Measurements from ENCODE around the gene RIMBP2. TPM values are rescaled to one million over a fixed set of nuclear protein-coding genes. Genes with fewer than 3 reads are reported as not detected.
A peak's percentile ranks its signal among the peaks of the same experiment; 100 is the strongest.

The RIMBP2 gene
- total RNA-seq (1 to 10 TPM in 1 of 2 donors, under 1 TPM in 1; 0.39 to 1.0 TPM), polyA plus RNA-seq (not detected)
- long read RNA-seq, donor 1, partial matches to known transcripts, result 0 of 1 reads
- long read RNA-seq, donor 1, other reads (novel, unspliced or antisense), result 1 of 1 reads
- long read RNA-seq, donor 2, result 0 reads

- ATAC-seq (ENCODE audit: low FRiP score), result no peak
- Histone ChIP-seq H3K4me1 (ENCODE audit: control insufficient read depth in 1 of 2, insufficient read depth in 2 of 2, low read length in 2 of 2) (no peaks in the 10 kb centered on the region), H3K9me3 (ENCODE audit: control insufficient read depth, low read length) (peaks cover 3% of the 10 kb centered on the region), H3K27me3 (ENCODE audit: control insufficient read depth in 1 of 2, insufficient read depth in 2 of 2, low read length in 1 of 2) (no peaks in the 10 kb centered on the region), H3K27ac (ENCODE audit: low read depth in 1 of 2, low read length in 2 of 2) (no peak within 1 kb of the TSS), H3K36me3 (ENCODE audit: control insufficient read depth in 1 of 2, insufficient read depth in 2 of 2, low read length in 1 of 2) (no peaks in the 10 kb centered on the region), H3K4me3 (ENCODE audit: low read length in 2 of 2) (peak within 1 kb of the TSS in 1 of 2 donors; percentile 28)
- intact Hi-C loops (cut with DNase I), result no loop called here
- WGBS, 2 donors, result 1% methylated on average over 35 of the region's 35 CpGs
- DNase-seq, result no peak
Measured at GRCh38 chr12:130715998-130716968, at the start of gene RIMBP2. Gene RIMBP2, minus strand, starts transcription at chr12:130716299. Its CDS starts 237,286 bp downstream, at chr12:130479013.

- intact Hi-C loops (cut with DNase I), result no loop called here
- H3K9me3 ChIP-seq (ENCODE audit: control insufficient read depth, low read length), result no peaks in the 10 kb centered on the region
- no peaks in the 10 kb centered on the region for H3K36me3 ChIP-seq (ENCODE audit: control insufficient read depth in 1 of 2, insufficient read depth in 2 of 2, low read length in 1 of 2)
- no peak overlapping the region for H3K27ac ChIP-seq (ENCODE audit: low read depth in 1 of 2, low read length in 2 of 2)
- DNase-seq (no peak), ATAC-seq (ENCODE audit: low FRiP score) (no peak)
- no peak overlapping the region for H3K4me3 ChIP-seq (ENCODE audit: low read length in 2 of 2)
- no peaks in the 10 kb centered on the region for H3K27me3 ChIP-seq (ENCODE audit: control insufficient read depth in 1 of 2, insufficient read depth in 2 of 2, low read length in 1 of 2)
- no peaks in the 10 kb centered on the region for H3K4me1 ChIP-seq (ENCODE audit: control insufficient read depth in 1 of 2, insufficient read depth in 2 of 2, low read length in 2 of 2)
- WGBS, 2 donors, result 92 to 95% methylated on average over 8 of the region's 8 CpGs
Measured at GRCh38 chr12:130765186-130765659, 49.1 kb upstream of the RIMBP2 start.

- no peaks in the 10 kb centered on the region for H3K4me1 ChIP-seq (ENCODE audit: control insufficient read depth in 1 of 2, insufficient read depth in 2 of 2, low read length in 2 of 2)
- intact Hi-C loops (cut with DNase I), result loop anchor here in 1 of 2 donors (5.0 kb wide), 1 partner anchor 53 kb away; no protein-coding TSS in a partner anchor
- no peak for ATAC-seq (ENCODE audit: low FRiP score)
- H3K27ac ChIP-seq (ENCODE audit: low read depth in 1 of 2, low read length in 2 of 2), result no peak overlapping the region
- no peaks in the 10 kb centered on the region for H3K36me3 ChIP-seq (ENCODE audit: control insufficient read depth in 1 of 2, insufficient read depth in 2 of 2, low read length in 1 of 2)
- DNase-seq, result no peak
- H3K4me3 ChIP-seq (ENCODE audit: low read length in 2 of 2), result no peak overlapping the region
- no peaks in the 10 kb centered on the region for H3K9me3 ChIP-seq (ENCODE audit: control insufficient read depth, low read length)
- no peaks in the 10 kb centered on the region for H3K27me3 ChIP-seq (ENCODE audit: control insufficient read depth in 1 of 2, insufficient read depth in 2 of 2, low read length in 1 of 2)
- WGBS, 2 donors, result 87 to 95% methylated on average over 14 of the region's 14 CpGs
Measured at GRCh38 chr12:130764475-130765185, 48.5 kb upstream of the RIMBP2 start.

- H3K36me3 ChIP-seq (ENCODE audit: control insufficient read depth in 1 of 2, insufficient read depth in 2 of 2, low read length in 1 of 2), result no peaks in the 10 kb centered on the region
- H3K9me3 ChIP-seq (ENCODE audit: control insufficient read depth, low read length), result no peaks in the 10 kb centered on the region
- intact Hi-C loops (cut with DNase I), result loop anchor here in 1 of 2 donors (5.0 kb wide), 1 partner anchor 53 kb away; no protein-coding TSS in a partner anchor
- 96 to 98% methylated on average over 4 of the region's 4 CpGs for WGBS, 2 donors
- ATAC-seq (ENCODE audit: low FRiP score) (no peak), DNase-seq (no peak)
- no peaks in the 10 kb centered on the region for H3K4me1 ChIP-seq (ENCODE audit: control insufficient read depth in 1 of 2, insufficient read depth in 2 of 2, low read length in 2 of 2)
- no peak overlapping the region for H3K4me3 ChIP-seq (ENCODE audit: low read length in 2 of 2)
- no peak overlapping the region for H3K27ac ChIP-seq (ENCODE audit: low read depth in 1 of 2, low read length in 2 of 2)
- H3K27me3 ChIP-seq (ENCODE audit: control insufficient read depth in 1 of 2, insufficient read depth in 2 of 2, low read length in 1 of 2), result no peaks in the 10 kb centered on the region
Measured at GRCh38 chr12:130764073-130764472, 48.0 kb upstream of the RIMBP2 start.

- ATAC-seq (ENCODE audit: low FRiP score) (no peak), DNase-seq (no peak)
- intact Hi-C loops (cut with DNase I), result loop anchor here in 1 of 2 donors (5.0 kb wide), 1 partner anchor 55 kb away; no protein-coding TSS in a partner anchor
- 62 to 73% methylated on average over 10 of the region's 10 CpGs for WGBS, 2 donors
- Histone ChIP-seq H3K4me3 (ENCODE audit: low read length in 2 of 2) (no peak overlapping the region), H3K27me3 (ENCODE audit: control insufficient read depth in 1 of 2, insufficient read depth in 2 of 2, low read length in 1 of 2) (no peaks in the 10 kb centered on the region), H3K27ac (ENCODE audit: low read depth in 1 of 2, low read length in 2 of 2) (no peak overlapping the region), H3K36me3 (ENCODE audit: control insufficient read depth in 1 of 2, insufficient read depth in 2 of 2, low read length in 1 of 2) (no peaks in the 10 kb centered on the region), H3K9me3 (ENCODE audit: control insufficient read depth, low read length) (no peaks in the 10 kb centered on the region), H3K4me1 (ENCODE audit: control insufficient read depth in 1 of 2, insufficient read depth in 2 of 2, low read length in 2 of 2) (no peaks in the 10 kb centered on the region)
Measured at GRCh38 chr12:130762319-130762675, 46.2 kb upstream of the RIMBP2 start.

GRCh38 chr12:130761537-130762318 is 45.6 kb upstream of the RIMBP2 start:
- no peak overlapping the region for H3K4me3 ChIP-seq (ENCODE audit: low read length in 2 of 2)
- H3K27ac ChIP-seq (ENCODE audit: low read depth in 1 of 2, low read length in 2 of 2), result no peak overlapping the region
- H3K27me3 ChIP-seq (ENCODE audit: control insufficient read depth in 1 of 2, insufficient read depth in 2 of 2, low read length in 1 of 2), result no peaks in the 10 kb centered on the region
- H3K9me3 ChIP-seq (ENCODE audit: control insufficient read depth, low read length), result no peaks in the 10 kb centered on the region
- 34 to 36% methylated on average over 29 of the region's 29 CpGs for WGBS, 2 donors
- ATAC-seq (ENCODE audit: low FRiP score), result peak; percentile 61
- DNase-seq, result no peak
- H3K36me3 ChIP-seq (ENCODE audit: control insufficient read depth in 1 of 2, insufficient read depth in 2 of 2, low read length in 1 of 2), result no peaks in the 10 kb centered on the region
- H3K4me1 ChIP-seq (ENCODE audit: control insufficient read depth in 1 of 2, insufficient read depth in 2 of 2, low read length in 2 of 2), result no peaks in the 10 kb centered on the region
- intact Hi-C loops (cut with DNase I), result loop anchor here in 1 of 2 donors (5.0 kb wide), 1 partner anchor 56 kb away; no protein-coding TSS in a partner anchor

- no peak overlapping the region for H3K4me3 ChIP-seq (ENCODE audit: low read length in 2 of 2)
- peaks cover 0 to 2% of the 10 kb centered on the region in 2 donors for H3K27me3 ChIP-seq (ENCODE audit: control insufficient read depth in 1 of 2, insufficient read depth in 2 of 2, low read length in 1 of 2)
- no peaks in the 10 kb centered on the region for H3K4me1 ChIP-seq (ENCODE audit: control insufficient read depth in 1 of 2, insufficient read depth in 2 of 2, low read length in 2 of 2)
- DNase-seq, result no peak
- H3K27ac ChIP-seq (ENCODE audit: low read depth in 1 of 2, low read length in 2 of 2), result no peak overlapping the region
- no peak for ATAC-seq (ENCODE audit: low FRiP score)
- peaks cover 2% of the 10 kb centered on the region for H3K9me3 ChIP-seq (ENCODE audit: control insufficient read depth, low read length)
- intact Hi-C loops (cut with DNase I), result no loop called here
- no peaks in the 10 kb centered on the region for H3K36me3 ChIP-seq (ENCODE audit: control insufficient read depth in 1 of 2, insufficient read depth in 2 of 2, low read length in 1 of 2)
- 84 to 86% methylated on average over 3 of the region's 3 CpGs for WGBS, 2 donors
Measured at GRCh38 chr12:130754234-130754901, 38.3 kb upstream of the RIMBP2 start.
